Measurements from ENCODE around the gene NIM1K. TPM values are rescaled to one million over a fixed set of nuclear protein-coding genes. Genes with fewer than 3 reads are reported as not detected.

Gene NIM1K
- total and polyA plus RNA-seq, 2 donors (not counting 1 experiment from before 2014, with no cell fraction given): 0.13 to 0.32 TPM

DNA sequence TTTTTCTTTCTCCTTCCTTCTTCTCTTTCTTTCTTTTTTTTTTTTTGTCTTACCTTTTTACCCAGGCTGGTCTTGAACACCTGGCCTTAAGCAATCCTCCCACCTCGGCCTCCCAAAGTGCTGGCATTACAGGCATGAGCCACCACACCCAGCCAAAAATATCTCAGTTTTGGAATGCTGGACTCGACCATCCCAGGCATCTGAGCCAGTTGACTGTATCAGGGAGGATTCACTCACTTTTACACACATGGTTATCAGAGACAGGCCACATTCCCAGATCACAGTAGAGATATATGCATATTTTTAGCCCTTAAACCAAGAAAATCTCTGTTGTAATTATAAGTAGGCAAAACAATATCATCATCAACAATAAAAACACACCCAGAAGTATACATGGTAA lies 21.9 kb downstream of the NIM1K start:
- TF ChIP-seq, protein P1, sequence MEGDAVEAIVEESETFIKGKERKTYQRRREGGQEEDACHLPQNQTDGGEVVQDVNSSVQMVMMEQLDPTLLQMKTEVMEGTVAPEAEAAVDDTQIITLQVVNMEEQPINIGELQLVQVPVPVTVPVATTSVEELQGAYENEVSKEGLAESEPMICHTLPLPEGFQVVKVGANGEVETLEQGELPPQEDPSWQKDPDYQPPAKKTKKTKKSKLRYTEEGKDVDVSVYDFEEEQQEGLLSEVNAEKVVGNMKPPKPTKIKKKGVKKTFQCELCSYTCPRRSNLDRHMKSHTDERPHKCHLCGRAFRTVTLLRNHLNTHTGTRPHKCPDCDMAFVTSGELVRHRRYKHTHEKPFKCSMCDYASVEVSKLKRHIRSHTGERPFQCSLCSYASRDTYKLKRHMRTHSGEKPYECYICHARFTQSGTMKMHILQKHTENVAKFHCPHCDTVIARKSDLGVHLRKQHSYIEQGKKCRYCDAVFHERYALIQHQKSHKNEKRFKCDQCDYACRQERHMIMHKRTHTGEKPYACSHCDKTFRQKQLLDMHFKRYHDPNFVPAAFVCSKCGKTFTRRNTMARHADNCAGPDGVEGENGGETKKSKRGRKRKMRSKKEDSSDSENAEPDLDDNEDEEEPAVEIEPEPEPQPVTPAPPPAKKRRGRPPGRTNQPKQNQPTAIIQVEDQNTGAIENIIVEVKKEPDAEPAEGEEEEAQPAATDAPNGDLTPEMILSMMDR (IDR thresholded peaks at IDR 0.05): no peak
- no peak for TF ChIP-seq EZH2 (IDR thresholded peaks at IDR 0.05; ENCODE audit: borderline replicate concordance, insufficient read depth, low read depth, low read length, poor library complexity, severe bottlenecking)
- Histone ChIP-seq H4K20me1 (ENCODE audit: control insufficient read depth, insufficient read depth, low read length, poor library complexity, severe bottlenecking) (no peaks in the 10 kb centered on the region), H3K27me3 (replicated peaks in 1 of 4; ENCODE audit: control extremely low read depth in 1 of 4, control insufficient read depth in 3 of 4, insufficient read depth in 4 of 4, low read length in 3 of 4) (no peaks in the 10 kb centered on the region), H3K4me3 (ENCODE audit: control extremely low read depth in 1 of 5, extremely low read depth in 1 of 5, insufficient read depth in 1 of 5, low read depth in 2 of 5, low read length in 4 of 5) (no peak overlapping the region), H3K4me2 (replicated peaks; ENCODE audit: low read depth, low read length, poor library complexity, severe bottlenecking) (no peak overlapping the region), H3K79me2 (ENCODE audit: control insufficient read depth, insufficient read depth, low read length) (no peaks in the 10 kb centered on the region), H2AFZ (ENCODE audit: insufficient read depth, low read depth, low read length, poor library complexity, severe bottlenecking) (no peak overlapping the region), H3K36me3 (replicated peaks in 1 of 2; ENCODE audit: control extremely low read depth in 1 of 2, control insufficient read depth in 1 of 2, extremely low read depth in 1 of 2, insufficient read depth in 2 of 2, low read length in 1 of 2) (no peaks in the 10 kb centered on the region), H3K27ac (ENCODE audit: low read length in 2 of 2) (no peak overlapping the region), H3K9ac (ENCODE audit: low read length) (no peak overlapping the region), H3K4me1 (ENCODE audit: control insufficient read depth in 2 of 2, insufficient read depth in 2 of 2, low read length in 2 of 2) (no peaks in the 10 kb centered on the region), H3K9me3 (ENCODE audit: control extremely low read depth in 1 of 3, control insufficient read depth in 2 of 3, insufficient read depth in 1 of 3, low read length in 2 of 3) (no peaks in the 10 kb centered on the region)
- no peaks in the 10 kb centered on the region for H3K9me3 Mint-ChIP-seq (ENCODE audit: insufficient read depth)
- intact Hi-C loops (cut with micrococcal nuclease): no loop called here
- ChIA-PET CTCF (no interaction called here), POLR2A (no interaction called here)
- ATAC-seq (ENCODE audit: low read depth) (no peak), DNase-seq (no peak)
- 40% methylated on average over 1 of the region's 2 CpGs for WGBS (ENCODE audit: insufficient coverage)
- H3K4me3 Mint-ChIP-seq: no peak overlapping the region
- H3K27me3 Mint-ChIP-seq: peaks cover 27% of the 10 kb centered on the region
- no peaks in the 10 kb centered on the region for H3K4me1 Mint-ChIP-seq
- no peak overlapping the region for H3K27ac Mint-ChIP-seq

- TF ChIP-seq EZH2 (IDR thresholded peaks at IDR 0.05; ENCODE audit: borderline replicate concordance, insufficient read depth, low read depth, low read length, poor library complexity, severe bottlenecking): no peak
- TF ChIP-seq, protein P1 (IDR thresholded peaks at IDR 0.05): no peak
- Histone ChIP-seq H3K79me2 (ENCODE audit: control insufficient read depth, insufficient read depth, low read length) (no peaks in the 10 kb centered on the region), H3K4me3 (ENCODE audit: control extremely low read depth in 1 of 5, extremely low read depth in 1 of 5, insufficient read depth in 1 of 5, low read depth in 2 of 5, low read length in 4 of 5) (no peak overlapping the region), H2AFZ (ENCODE audit: insufficient read depth, low read depth, low read length, poor library complexity, severe bottlenecking) (no peak overlapping the region), H3K27ac (ENCODE audit: low read length in 2 of 2) (no peak overlapping the region), H3K9ac (ENCODE audit: low read length) (no peak overlapping the region), H3K4me2 (replicated peaks; ENCODE audit: low read depth, low read length, poor library complexity, severe bottlenecking) (no peak overlapping the region), H3K4me1 (ENCODE audit: control insufficient read depth in 2 of 2, insufficient read depth in 2 of 2, low read length in 2 of 2) (no peaks in the 10 kb centered on the region), H3K36me3 (replicated peaks in 1 of 2; ENCODE audit: control extremely low read depth in 1 of 2, control insufficient read depth in 1 of 2, extremely low read depth in 1 of 2, insufficient read depth in 2 of 2, low read length in 1 of 2) (no peaks in the 10 kb centered on the region), H3K9me3 (ENCODE audit: control extremely low read depth in 1 of 3, control insufficient read depth in 2 of 3, insufficient read depth in 1 of 3, low read length in 2 of 3) (no peaks in the 10 kb centered on the region), H3K27me3 (replicated peaks in 1 of 4; ENCODE audit: control extremely low read depth in 1 of 4, control insufficient read depth in 3 of 4, insufficient read depth in 4 of 4, low read length in 3 of 4) (no peaks in the 10 kb centered on the region), H4K20me1 (ENCODE audit: control insufficient read depth, insufficient read depth, low read length, poor library complexity, severe bottlenecking) (no peaks in the 10 kb centered on the region)
- ATAC-seq (ENCODE audit: low read depth) (no peak), DNase-seq (no peak)
- Mint-ChIP-seq H3K9me3 (ENCODE audit: insufficient read depth) (no peaks in the 10 kb centered on the region), H3K27ac (no peak overlapping the region), H3K4me1 (no peaks in the 10 kb centered on the region), H3K27me3 (peaks cover 25% of the 10 kb centered on the region), H3K4me3 (no peak overlapping the region)
- WGBS (ENCODE audit: insufficient coverage): 94% methylated on average over 9 of the region's 11 CpGs
- ChIA-PET CTCF (no interaction called here), POLR2A (no interaction called here)
- intact Hi-C loops (cut with micrococcal nuclease): no loop called here
Measured at GRCh38 chr5:43215073-43215631, 23.1 kb downstream of the NIM1K start.
